GM23338 (cell line): ENCODE data around the gene CTCFL. TPM values are rescaled to one million over a fixed set of nuclear protein-coding genes. Genes with fewer than 3 reads are reported as not detected.
"Not testable (repeated sequence)": the region's sequence is repeated elsewhere in the genome, so short reads cannot be mapped to it uniquely, and the experiment has no call there.

Experiments
- ATAC-seq: fragments of 200-7000 bp; cut with Tn5 transposase; 3 replicates; pipeline ENCODE4 v1.9.1; 2020
- DNase-seq: peaks from one replicate; pipeline ENCODE4 v3.0.0-alpha.2; 2015; ENCODE audit warnings: low spot score
- H2AFZ ChIP-seq: fragments of 200-600 bp; sonication (generic); 2 replicates; pipeline ENCODE4 v1.8.0; 2016; ENCODE audit warnings: antibody characterized with exemption, mild to moderate bottlenecking, moderate library complexity
- H3F3A ChIP-seq: fragments of 200-600 bp; sonication (generic); replicated peaks from 2 replicates; pipeline ENCODE4 v1.8.0; 2017; ENCODE audit warnings: antibody characterized with exemption, mixed run types, low read depth
- H3K27ac ChIP-seq: fragments of 200-600 bp; sonication (generic); 2 replicates; pipeline ENCODE4 v1.6.1; 2016; ENCODE audit warnings: low read depth
- H3K27me3 ChIP-seq: fragments of 200-600 bp; sonication (generic); 2 replicates; pipeline ENCODE4 v1.8.0; 2016; ENCODE audit warnings: mild to moderate bottlenecking, mixed run types, moderate library complexity; ENCODE audit not compliant: insufficient read depth
- H3K36me3 ChIP-seq: fragments of 200-600 bp; sonication (generic); 2 replicates; pipeline ENCODE4 v1.8.0; 2016; ENCODE audit warnings: mild to moderate bottlenecking; ENCODE audit not compliant: insufficient read depth
- H3K4me1 ChIP-seq: fragments of 200-600 bp; sonication (generic); 2 replicates; pipeline ENCODE4 v1.8.0; 2016; ENCODE audit warnings: mild to moderate bottlenecking, moderate library complexity; ENCODE audit not compliant: insufficient read depth
- H3K4me2 ChIP-seq: fragments of 200-600 bp; sonication (generic); 2 replicates; pipeline ENCODE4 v1.7.1; 2017; ENCODE audit warnings: mixed run types
- H3K4me3 ChIP-seq: fragments of 200-600 bp; sonication (generic); 2 replicates; pipeline ENCODE4 v1.6.1; 2016; ENCODE audit warnings: mixed run types
- H3K79me2 ChIP-seq: fragments of 200-600 bp; sonication (generic); replicated peaks from 2 replicates; pipeline ENCODE4 v1.8.0; 2017; ENCODE audit warnings: mild to moderate bottlenecking; ENCODE audit not compliant: insufficient read depth
- H3K9me2 ChIP-seq: fragments of 200-600 bp; sonication (generic); 2 replicates; pipeline ENCODE4 v1.8.0; 2017; ENCODE audit not compliant: insufficient read depth
- H4K20me1 ChIP-seq: fragments of 200-600 bp; sonication (generic); replicated peaks from 2 replicates; pipeline ENCODE4 v1.8.0; 2017; ENCODE audit warnings: mild to moderate bottlenecking; ENCODE audit not compliant: insufficient read depth
- H3K27ac Mint-ChIP-seq: 2 replicates; pipeline ENCODE4 v1.8.0; 2020; ENCODE audit warnings: inconsistent platforms, mild to moderate bottlenecking, moderate library complexity, mixed read lengths
- H3K27me3 Mint-ChIP-seq: 3 replicates; pipeline ENCODE4 v1.8.0; 2022; ENCODE audit warnings: low read depth, mild to moderate bottlenecking, moderate library complexity, mixed read lengths, inconsistent platforms; ENCODE audit not compliant: insufficient read depth, poor library complexity
- H3K36me3 Mint-ChIP-seq: 3 replicates; pipeline ENCODE4 v1.8.0; 2021; ENCODE audit warnings: low read depth, mild to moderate bottlenecking, inconsistent platforms, moderate library complexity, mixed read lengths
- H3K4me1 Mint-ChIP-seq: 3 replicates; pipeline ENCODE4 v1.8.0; 2020; ENCODE audit warnings: mild to moderate bottlenecking, inconsistent platforms, mixed read lengths
- H3K4me3 Mint-ChIP-seq: 3 replicates; pipeline ENCODE4 v1.8.0; 2021; ENCODE audit warnings: moderate library complexity, mild to moderate bottlenecking, inconsistent platforms, mixed read lengths
- H3K9me3 Mint-ChIP-seq: 3 replicates; pipeline ENCODE4 v1.8.0; 2020; ENCODE audit warnings: moderate library complexity, mild to moderate bottlenecking, inconsistent platforms, mixed read lengths
- CREB1 ChIP-seq: fragments of 250-450 bp; sonication (Bioruptor Pico); IDR thresholded peaks from 2 replicates; pipeline ENCODE4 v1.5.0; 2020; ENCODE audit warnings: low read depth, mild to moderate bottlenecking, moderate library complexity
- JUNB ChIP-seq: IDR thresholded peaks from one replicate; pipeline ENCODE4 v1.6.1; 2016; ENCODE audit warnings: antibody characterized with exemption; ENCODE audit not compliant: unreplicated experiment
- polyA plus RNA-seq: library from polyadenylated mRNA; unstranded; fragments of >200 nt; fragmentation: Nextera tagmentation; extraction: Ambion mirVana; gene quantifications from 2 replicates; pipeline ENCODE4 v1.2.1, GENCODE V29; 2016
- total RNA-seq: library from RNA; depleted of rRNA; stranded (reverse); fragments of >200 nt; shearing (Covaris generic); gene quantifications from 2 replicates; pipeline ENCODE4 v1.2.3, GENCODE V29; 2014
- TF ChIP-seq, protein P1 (sequence below), 2 experiments: fragments of 200-600 bp in 1 of 2; sonication (generic) in 1 of 2; conservative IDR thresholded peaks; 2 replicates each; pipeline versions ENCODE4 v1.5.1 to v1.6.1; 2016 to 2017; ENCODE audit warnings: antibody characterized with exemption in 2 of 2, low read depth in 2 of 2, mild to moderate bottlenecking in 2 of 2, moderate library complexity in 1 of 2
- TF ChIP-seq, protein P2 (sequence below): IDR thresholded peaks from 2 replicates; pipeline ENCODE4 v1.6.1; 2016; ENCODE audit warnings: antibody characterized with exemption

Gene CTCFL
- total and polyA plus RNA-seq, 2 experiments from 2014 or later, result 0.55 to 1.4 TPM

DNA sequence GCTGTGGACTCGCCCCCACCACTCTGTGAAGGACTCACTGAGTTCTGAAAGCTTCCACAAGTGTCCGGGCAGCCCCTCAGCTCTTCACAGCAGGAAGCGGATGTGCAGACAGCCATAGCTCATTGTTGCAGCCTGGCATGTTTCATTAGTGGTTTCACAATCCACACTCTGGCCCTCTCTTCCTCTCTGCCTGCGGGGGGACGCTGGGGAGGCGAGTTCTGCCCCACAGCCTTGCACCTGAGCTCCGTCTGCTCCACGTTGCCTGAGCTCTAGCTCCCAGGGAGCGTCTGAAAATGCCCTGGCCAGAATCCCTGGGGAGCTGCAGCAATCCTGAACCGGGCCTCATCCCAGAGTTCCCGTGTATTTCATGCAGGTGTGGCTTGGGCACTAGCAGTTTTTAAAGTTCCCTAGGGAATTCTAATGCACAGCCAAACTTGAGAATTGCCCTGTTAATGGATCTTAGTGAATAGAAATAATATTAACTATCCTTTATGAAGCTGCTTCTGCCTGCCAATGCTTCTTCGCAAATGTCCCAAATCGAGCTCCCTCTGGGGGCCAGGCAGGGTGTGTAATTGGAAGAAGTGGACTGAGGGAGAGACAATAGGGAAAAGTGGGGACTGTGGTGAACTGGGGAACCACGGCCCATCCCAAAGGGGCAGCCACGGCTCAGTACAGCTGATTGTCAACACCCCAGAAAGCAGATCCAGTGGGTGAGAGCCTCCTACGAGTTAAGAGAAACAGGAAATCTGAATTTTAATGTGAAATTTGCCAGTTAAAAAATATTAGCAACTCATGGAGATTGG, 51.5 kb downstream of the CTCFL start:
- Mint-ChIP-seq H3K36me3 (no peaks in the 10 kb centered on the region), H3K9me3 (no peaks in the 10 kb centered on the region; the same call in 2 of the 3 replicates), H3K4me1 (peaks cover 43% of the 10 kb centered on the region), H3K27me3 (peaks cover 14% of the 10 kb centered on the region), H3K27ac (no peak overlapping the region), H3K4me3 (no peak overlapping the region; the same call in 2 of the 3 replicates)
- H3K27ac ChIP-seq, result no peak overlapping the region
- H3K4me1 ChIP-seq, result peaks cover 15% of the 10 kb centered on the region
- H3K79me2 ChIP-seq, result no peaks in the 10 kb centered on the region
- no peaks in the 10 kb centered on the region for H4K20me1 ChIP-seq
- ATAC-seq (peak; percentile 14; the same call in 2 of the 3 replicates), DNase-seq (peak; percentile 36)
- no peaks in the 10 kb centered on the region for H3K27me3 ChIP-seq
- no peak overlapping the region for H3K4me3 ChIP-seq
- H3K4me2 ChIP-seq, result no peak overlapping the region
- H3K9me2 ChIP-seq, result no peaks in the 10 kb centered on the region
- H2AFZ ChIP-seq, result peak overlapping the region; percentile 90
- H3F3A ChIP-seq, result no peaks in the 10 kb centered on the region
- no peaks in the 10 kb centered on the region for H3K36me3 ChIP-seq
- TF ChIP-seq JUNB, result peak; percentile 85
- TF ChIP-seq, protein P1, sequence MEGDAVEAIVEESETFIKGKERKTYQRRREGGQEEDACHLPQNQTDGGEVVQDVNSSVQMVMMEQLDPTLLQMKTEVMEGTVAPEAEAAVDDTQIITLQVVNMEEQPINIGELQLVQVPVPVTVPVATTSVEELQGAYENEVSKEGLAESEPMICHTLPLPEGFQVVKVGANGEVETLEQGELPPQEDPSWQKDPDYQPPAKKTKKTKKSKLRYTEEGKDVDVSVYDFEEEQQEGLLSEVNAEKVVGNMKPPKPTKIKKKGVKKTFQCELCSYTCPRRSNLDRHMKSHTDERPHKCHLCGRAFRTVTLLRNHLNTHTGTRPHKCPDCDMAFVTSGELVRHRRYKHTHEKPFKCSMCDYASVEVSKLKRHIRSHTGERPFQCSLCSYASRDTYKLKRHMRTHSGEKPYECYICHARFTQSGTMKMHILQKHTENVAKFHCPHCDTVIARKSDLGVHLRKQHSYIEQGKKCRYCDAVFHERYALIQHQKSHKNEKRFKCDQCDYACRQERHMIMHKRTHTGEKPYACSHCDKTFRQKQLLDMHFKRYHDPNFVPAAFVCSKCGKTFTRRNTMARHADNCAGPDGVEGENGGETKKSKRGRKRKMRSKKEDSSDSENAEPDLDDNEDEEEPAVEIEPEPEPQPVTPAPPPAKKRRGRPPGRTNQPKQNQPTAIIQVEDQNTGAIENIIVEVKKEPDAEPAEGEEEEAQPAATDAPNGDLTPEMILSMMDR (conservative IDR thresholded peaks at IDR 0.05; ENCODE audit: low read depth in 2 of 2), result peak; percentile 5 to 19; a peak in 2 of 4 replicates
- TF ChIP-seq, protein P2, sequence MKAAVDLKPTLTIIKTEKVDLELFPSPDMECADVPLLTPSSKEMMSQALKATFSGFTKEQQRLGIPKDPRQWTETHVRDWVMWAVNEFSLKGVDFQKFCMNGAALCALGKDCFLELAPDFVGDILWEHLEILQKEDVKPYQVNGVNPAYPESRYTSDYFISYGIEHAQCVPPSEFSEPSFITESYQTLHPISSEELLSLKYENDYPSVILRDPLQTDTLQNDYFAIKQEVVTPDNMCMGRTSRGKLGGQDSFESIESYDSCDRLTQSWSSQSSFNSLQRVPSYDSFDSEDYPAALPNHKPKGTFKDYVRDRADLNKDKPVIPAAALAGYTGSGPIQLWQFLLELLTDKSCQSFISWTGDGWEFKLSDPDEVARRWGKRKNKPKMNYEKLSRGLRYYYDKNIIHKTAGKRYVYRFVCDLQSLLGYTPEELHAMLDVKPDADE, result no peak
- TF ChIP-seq CREB1, result no peak

DNA sequence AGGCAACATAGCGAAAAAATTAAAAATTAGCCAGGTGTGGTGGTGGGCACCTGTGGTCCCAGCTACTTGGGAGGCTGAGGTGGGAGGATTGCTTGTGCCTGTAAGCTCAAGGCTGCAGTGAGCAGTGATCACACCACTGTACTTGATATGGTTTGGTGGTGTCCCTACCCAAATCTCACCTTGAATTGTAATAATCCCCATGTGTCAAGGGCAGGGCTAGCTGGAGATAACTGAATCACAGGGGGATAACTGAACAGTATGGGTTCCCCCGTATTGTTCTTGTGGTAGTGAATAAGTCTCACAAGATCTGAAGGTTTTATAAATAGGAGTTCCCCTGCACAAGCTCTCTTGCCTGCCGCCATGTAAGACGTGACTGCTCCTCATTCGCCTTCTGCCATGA, 52.5 kb downstream of the CTCFL start:
- H3K4me2 ChIP-seq, H3K27me3 ChIP-seq, H3K4me3 Mint-ChIP-seq, H3K9me2 ChIP-seq, H3K36me3 ChIP-seq, H3K36me3 Mint-ChIP-seq, H3K79me2 ChIP-seq, DNase-seq, H3K27ac ChIP-seq, H3K27ac Mint-ChIP-seq, H3K9me3 Mint-ChIP-seq, H3K4me3 ChIP-seq, ATAC-seq, H4K20me1 ChIP-seq, H3F3A ChIP-seq, H2AFZ ChIP-seq: not testable (repeated sequence)
- peaks cover 15% of the 10 kb centered on the region for H3K4me1 ChIP-seq
- Mint-ChIP-seq H3K4me1 (peaks cover 40% of the 10 kb centered on the region), H3K27me3 (peaks cover 17% of the 10 kb centered on the region)
